Spleen (tissue), 11 donors: ENCODE results near the gene ALPK3. TPM values are rescaled to one million over a fixed set of nuclear protein-coding genes. Genes with fewer than 3 reads are reported as not detected.

Source experiments
- DNase-seq: peaks from one replicate; pipeline ENCODE4 v3.0.0-alpha.2; 2020
- H3K27ac ChIP-seq, 8 donors: fragments of 200-600 bp; sonication (generic) in 7 of 8; 1 replicate in 4 of 8; 2 replicates in 4 of 8; pipeline versions ENCODE4 v1.5.0 to v1.8.0; 2016 to 2021; ENCODE audit warnings: inconsistent platforms in 4 of 8, mild to moderate bottlenecking in 4 of 8, moderate library complexity in 1 of 8
- H3K27me3 ChIP-seq, 7 donors: fragments of 200-600 bp; sonication (generic) in 6 of 7; replicated peaks in 1 of 7; 1 replicate in 4 of 7; 2 replicates in 3 of 7; pipeline versions ENCODE4 v1.5.0 to v1.8.0; 2016 to 2021; ENCODE audit warnings: inconsistent platforms in 3 of 7, mild to moderate bottlenecking in 1 of 7
- H3K36me3 ChIP-seq, 6 donors: fragments of 200-600 bp; sonication (generic) in 5 of 6; 1 replicate in 4 of 6; 2 replicates in 2 of 6; pipeline versions ENCODE4 v1.5.0 to v1.8.0; 2016 to 2021; ENCODE audit warnings: inconsistent platforms in 2 of 6
- H3K4me1 ChIP-seq, 6 donors: fragments of 200-600 bp; sonication (generic) in 5 of 6; 1 replicate in 3 of 6; 2 replicates in 3 of 6; pipeline versions ENCODE4 v1.5.0 to v1.8.0; 2016 to 2021; ENCODE audit warnings: inconsistent platforms in 3 of 6
- H3K4me3 ChIP-seq, 8 donors: fragments of 200-600 bp; sonication (generic) in 7 of 8; 1 replicate in 4 of 8; 2 replicates in 4 of 8; pipeline versions ENCODE4 v1.5.0 to v1.8.0; 2016 to 2021; ENCODE audit warnings: inconsistent platforms in 4 of 8, mild to moderate bottlenecking in 4 of 8, moderate library complexity in 2 of 8
- H3K9me3 ChIP-seq, 8 donors: fragments of 200-600 bp; sonication (generic) in 7 of 8; 1 replicate in 4 of 8; 2 replicates in 4 of 8; pipeline versions ENCODE4 v1.5.0 to v1.8.0; 2016 to 2021; ENCODE audit warnings: inconsistent platforms in 4 of 8
- POLR2A ChIP-seq, 3 donors: fragments of 450-650 bp; IDR thresholded peaks; one replicate each; pipeline ENCODE4 v1.5.1; 2017; ENCODE audit warnings: antibody characterized with exemption in 3 of 3, mild to moderate bottlenecking in 1 of 3
- POLR2AphosphoS5 ChIP-seq, 3 donors: sonication (generic); formaldehyde crosslinking; IDR thresholded peaks; one replicate each; pipeline ENCODE4 v1.5.1; 2017; ENCODE audit warnings: antibody characterized with exemption in 3 of 3
- WGBS, 5 donors: extraction: QIAGEN DNeasy Blood & Tissue Kit in 3 of 5; methylation state at CpG; one replicate each; pipeline versions ENCODE4 v1.1.5 to v1.1.7; 2013 to 2018; 5-methylcytosine and 5-hydroxymethylcytosine counted together
- intact Hi-C: fragments of 100-400 bp; cut with DNase I; formaldehyde crosslinking; loops from one replicate; pipeline ENCODE4 v1.15.0; 2023; ENCODE audit warnings: low total_unique reads
- polyA plus RNA-seq, 3 donors: library from polyadenylated mRNA; stranded (reverse); fragments of 200-250 nt; gene quantifications; one replicate each; pipeline ENCODE4 v1.2.1, GENCODE V29; 2013
- total RNA-seq, 7 donors: library from RNA; depleted of rRNA in 3 of 7; stranded (reverse); fragments of >200 nt in 3 of 7; fragmentation: NEBNext Ultra II Directional in 4 of 7; extraction: Animal tissue kit (Norgen Biotek cat#: 25700) in 4 of 7; gene quantifications; one replicate each; pipeline versions ENCODE4 v1.1.0 to v1.2.1, GENCODE V29; 2016 to 2021
- TF ChIP-seq, protein P1 (sequence below), 11 experiments: fragments of 200-600 bp in 7 of 11; fragments of 450-650 bp in 4 of 11; sonication (generic) in 4 of 11; IDR thresholded peaks in 8 of 11; conservative IDR thresholded peaks in 3 of 11; 1 replicate in 7 of 11; 2 replicates in 4 of 11; pipeline versions ENCODE4 v1.4.0 to v1.8.0; 2016 to 2021; ENCODE audit warnings: antibody characterized with exemption in 11 of 11, inconsistent platforms in 4 of 11, mild to moderate bottlenecking in 1 of 11
- donor health status: healthy with polysubstance abuse.
- donor health status: DM: no; HTN: no; CAD: no; lungs with moderate emphysema.
- donor health status: DM: no; HTN: no; CAD: no.
- donor health status: Bipolar disorder and iron deficiency.
- donor health status: healthy.
- donor health status: DM: no; HTN: no; CAD: no.
- donor health status: DM: yes; HTN: yes; CAD: no.

Gene ALPK3
- total and polyA plus RNA-seq, 10 donors = 0.13 to 1.1 (median 0.73) TPM

DNA sequence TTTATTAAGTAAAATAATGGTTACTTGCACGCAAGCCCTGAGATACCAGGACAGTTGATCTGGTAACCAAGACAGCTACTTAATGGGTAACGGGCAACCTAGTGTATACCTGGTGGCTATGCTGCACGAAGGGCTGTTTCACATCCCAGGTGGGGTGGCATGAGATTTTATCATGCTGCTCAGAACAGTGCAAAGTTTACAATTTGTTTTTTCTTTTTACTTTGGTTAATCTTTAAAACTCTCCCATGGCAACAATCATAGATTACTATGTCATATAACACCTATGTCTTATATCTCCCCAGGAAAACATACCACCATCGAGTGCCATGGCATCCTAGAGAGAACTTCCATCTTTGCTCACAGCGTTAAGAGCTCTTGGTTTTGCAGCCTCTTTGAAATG lies 35.1 kb downstream of the ALPK3 start:
- Histone ChIP-seq H3K4me1 (no peaks in the 10 kb centered on the region), H3K27me3 (no peaks in the 10 kb centered on the region), H3K4me3 (no peak overlapping the region), H3K27ac (no peak overlapping the region), H3K9me3 (peaks cover 0 to 20% (median 13%) of the 10 kb centered on the region in 8 donors), H3K36me3 (no peaks in the 10 kb centered on the region)
- intact Hi-C loops = no loop called here
- no peak for DNase-seq
- 90 to 98% (median 96%) methylated on average over 5 of the region's 5 CpGs for WGBS, 5 donors
- TF ChIP-seq POLR2AphosphoS5 (IDR thresholded peaks at IDR 0.05) (no peak), POLR2A (IDR thresholded peaks at IDR 0.05) (no peak)
- TF ChIP-seq, protein P1, sequence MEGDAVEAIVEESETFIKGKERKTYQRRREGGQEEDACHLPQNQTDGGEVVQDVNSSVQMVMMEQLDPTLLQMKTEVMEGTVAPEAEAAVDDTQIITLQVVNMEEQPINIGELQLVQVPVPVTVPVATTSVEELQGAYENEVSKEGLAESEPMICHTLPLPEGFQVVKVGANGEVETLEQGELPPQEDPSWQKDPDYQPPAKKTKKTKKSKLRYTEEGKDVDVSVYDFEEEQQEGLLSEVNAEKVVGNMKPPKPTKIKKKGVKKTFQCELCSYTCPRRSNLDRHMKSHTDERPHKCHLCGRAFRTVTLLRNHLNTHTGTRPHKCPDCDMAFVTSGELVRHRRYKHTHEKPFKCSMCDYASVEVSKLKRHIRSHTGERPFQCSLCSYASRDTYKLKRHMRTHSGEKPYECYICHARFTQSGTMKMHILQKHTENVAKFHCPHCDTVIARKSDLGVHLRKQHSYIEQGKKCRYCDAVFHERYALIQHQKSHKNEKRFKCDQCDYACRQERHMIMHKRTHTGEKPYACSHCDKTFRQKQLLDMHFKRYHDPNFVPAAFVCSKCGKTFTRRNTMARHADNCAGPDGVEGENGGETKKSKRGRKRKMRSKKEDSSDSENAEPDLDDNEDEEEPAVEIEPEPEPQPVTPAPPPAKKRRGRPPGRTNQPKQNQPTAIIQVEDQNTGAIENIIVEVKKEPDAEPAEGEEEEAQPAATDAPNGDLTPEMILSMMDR (IDR thresholded peaks at IDR 0.05 in 8 of 11, conservative IDR thresholded peaks at IDR 0.05 in 3 of 11) = no peak

DNA sequence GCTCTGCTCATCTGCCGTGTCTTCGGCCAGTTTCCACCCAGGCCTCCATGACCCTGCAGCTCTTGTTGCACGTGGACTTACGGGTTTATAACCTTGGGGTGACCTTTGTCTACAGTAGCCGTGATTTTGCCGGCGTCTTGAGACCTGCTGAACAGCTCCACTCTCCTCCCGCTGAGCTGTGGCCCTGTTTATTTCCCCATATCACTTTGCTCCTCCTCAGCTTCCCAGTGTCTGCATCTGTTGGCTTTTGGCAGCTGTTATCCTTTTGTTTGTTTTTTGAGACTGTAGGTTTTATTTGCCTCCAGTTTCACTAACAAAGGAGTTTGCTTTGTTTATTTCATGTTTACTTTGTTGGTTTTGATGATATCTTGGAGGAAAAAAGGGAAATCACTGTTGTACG lies 38.0 kb downstream of the ALPK3 start:
- Histone ChIP-seq H3K4me3 (no peak overlapping the region), H3K27ac (no peak overlapping the region), H3K9me3 (no peaks in the 10 kb centered on the region), H3K27me3 (no peaks in the 10 kb centered on the region), H3K4me1 (no peaks in the 10 kb centered on the region), H3K36me3 (no peaks in the 10 kb centered on the region)
- intact Hi-C loops = no loop called here
- no peak for TF ChIP-seq POLR2A (IDR thresholded peaks at IDR 0.05)
- TF ChIP-seq, protein P1 (IDR thresholded peaks at IDR 0.05 in 8 of 11, conservative IDR thresholded peaks at IDR 0.05 in 3 of 11) = no peak
- TF ChIP-seq POLR2AphosphoS5 (IDR thresholded peaks at IDR 0.05) = no peak
- no peak for DNase-seq
- WGBS, 5 donors = 88 to 94% (median 91%) methylated on average over 9 of the region's 9 CpGs

DNA sequence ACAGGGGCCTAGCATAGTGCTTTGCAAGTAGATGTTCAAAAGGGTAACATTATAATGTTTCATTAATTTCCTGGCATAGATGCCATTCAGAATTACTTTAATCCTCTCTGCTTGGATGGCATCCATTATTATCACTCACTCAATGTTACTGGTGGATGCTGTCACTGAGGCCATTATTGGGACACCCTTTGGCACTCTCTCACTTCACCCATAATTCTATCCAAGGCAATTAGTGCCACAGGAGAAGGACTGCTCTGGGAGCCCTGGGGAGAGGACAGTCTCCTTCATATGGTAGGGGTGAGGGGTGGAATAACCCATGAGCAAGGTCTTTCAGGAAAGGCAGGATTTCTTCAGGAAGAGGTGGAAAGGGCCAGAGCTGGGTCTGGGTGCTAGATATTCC lies 38.6 kb downstream of the ALPK3 start:
- intact Hi-C loops = no loop called here
- H3K27ac ChIP-seq = no peak overlapping the region
- no peaks in the 10 kb centered on the region for H3K4me1 ChIP-seq
- no peaks in the 10 kb centered on the region for H3K36me3 ChIP-seq
- H3K9me3 ChIP-seq = no peaks in the 10 kb centered on the region
- H3K4me3 ChIP-seq = no peak overlapping the region
- no peaks in the 10 kb centered on the region for H3K27me3 ChIP-seq
- DNase-seq = no peak
- TF ChIP-seq, protein P1 (IDR thresholded peaks at IDR 0.05 in 8 of 11, conservative IDR thresholded peaks at IDR 0.05 in 3 of 11) = no peak
- TF ChIP-seq POLR2A (IDR thresholded peaks at IDR 0.05) (no peak), POLR2AphosphoS5 (IDR thresholded peaks at IDR 0.05) (no peak)

DNA sequence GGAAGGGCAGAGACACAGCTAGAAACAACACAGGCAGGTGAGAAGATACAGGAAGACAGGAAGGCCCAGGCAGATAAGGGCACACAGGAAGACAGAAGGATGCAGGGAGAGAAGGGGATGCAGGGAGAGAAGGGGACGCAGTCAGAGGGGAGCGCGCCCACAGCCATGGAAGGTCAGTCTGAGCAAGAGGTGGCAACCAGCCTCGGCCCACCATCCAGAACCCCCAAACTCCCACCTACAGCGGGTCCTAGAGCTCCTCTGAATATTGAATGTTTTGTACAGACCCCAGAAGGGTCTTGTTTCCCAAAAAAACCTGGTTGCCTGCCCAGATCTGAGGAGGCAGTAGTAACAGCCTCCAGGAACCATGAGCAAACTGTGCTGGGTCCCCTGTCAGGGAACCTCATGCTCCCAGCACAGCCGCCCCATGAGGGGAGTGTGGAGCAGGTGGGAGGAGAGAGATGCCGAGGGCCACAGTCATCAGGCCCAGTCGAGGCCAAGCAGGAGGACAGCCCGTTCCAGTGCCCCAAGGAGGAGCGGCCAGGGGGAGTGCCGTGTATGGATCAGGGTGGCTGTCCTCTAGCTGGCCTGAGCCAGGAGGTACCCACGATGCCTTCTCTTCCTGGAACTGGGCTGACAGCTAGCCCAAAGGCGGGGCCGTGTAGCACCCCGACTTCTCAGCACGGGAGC lies 39.7 kb downstream of the ALPK3 start:
- Histone ChIP-seq H3K27ac (no peak overlapping the region), H3K36me3 (no peaks in the 10 kb centered on the region), H3K4me1 (no peaks in the 10 kb centered on the region), H3K9me3 (no peaks in the 10 kb centered on the region), H3K4me3 (no peak overlapping the region), H3K27me3 (no peaks in the 10 kb centered on the region)
- DNase-seq = no peak
- TF ChIP-seq POLR2AphosphoS5 (IDR thresholded peaks at IDR 0.05) (no peak), POLR2A (IDR thresholded peaks at IDR 0.05) (no peak)
- TF ChIP-seq, protein P1 (IDR thresholded peaks at IDR 0.05 in 8 of 11, conservative IDR thresholded peaks at IDR 0.05 in 3 of 11) = no peak
- WGBS, 5 donors = 91 to 98% (median 95%) methylated on average over 10 to 16 of the region's 16 CpGs
- intact Hi-C loops = no loop called here
